HG03159 (cell line): Measurements from ENCODE around the gene WDR54.
"Not testable (repeated sequence)": the region's sequence is repeated elsewhere in the genome, so short reads cannot be mapped to it uniquely, and the experiment has no call there.

Experiments used
- ATAC-seq: cut with Tn5 transposase; IDR thresholded peaks from one replicate; pipeline ENCODE4 v1.9.1; 2021; ENCODE audit warnings: mild to moderate bottlenecking, moderate library complexity; ENCODE audit not compliant: unreplicated experiment

The WDR54 gene

GRCh38 chr2:74450570-74451190 is 29.1 kb downstream of the WDR54 start:
- ATAC-seq: no peak

- ATAC-seq: peak; percentile 34
Observed at GRCh38 chr2:74454654-74455511, 33.4 kb downstream of the WDR54 start, which contains the start of gene INO80B. Gene INO80B, plus strand, starts transcription at chr2:74455087. Its CDS starts 30 bp downstream, at chr2:74455117.

- ATAC-seq: no peak
Observed at GRCh38 chr2:74457129-74457548, 35.6 kb downstream of the WDR54 start.

- ATAC-seq: peak; percentile 32
Observed at GRCh38 chr2:74457549-74458131, 36.1 kb downstream of the WDR54 start.

GRCh38 chr2:74458132-74458937 is 36.8 kb downstream of the WDR54 start, which contains the start of gene WBP1:
Gene WBP1, plus strand, starts transcription at chr2:74458438. Its CDS starts 165 bp downstream, at chr2:74458603.
- ATAC-seq: peak; percentile 81

- ATAC-seq: no peak
Observed at GRCh38 chr2:74458938-74459363, 37.4 kb downstream of the WDR54 start.

- not testable (repeated sequence) for ATAC-seq
Observed at GRCh38 chr2:74459503-74460118, 38.1 kb downstream of the WDR54 start.

GRCh38 chr2:74460187-74460586 is 38.7 kb downstream of the WDR54 start:
- ATAC-seq: not testable (repeated sequence)

GRCh38 chr2:74461187-74462053 is 39.9 kb downstream of the WDR54 start:
- no peak for ATAC-seq

GRCh38 chr2:74462054-74462785 is 40.7 kb downstream of the WDR54 start:
- ATAC-seq: no peak

GRCh38 chr2:74462786-74463105 is 41.2 kb downstream of the WDR54 start:
- ATAC-seq: no peak

GRCh38 chr2:74464406-74464805 is 42.9 kb downstream of the WDR54 start:
- ATAC-seq: peak; percentile 2

- not testable (repeated sequence) for ATAC-seq
Observed at GRCh38 chr2:74470742-74471141, 49.2 kb downstream of the WDR54 start.

- no peak for ATAC-seq
Observed at GRCh38 chr2:74471332-74472065, 50.0 kb downstream of the WDR54 start.

- peak; percentile 90 for ATAC-seq
Observed at GRCh38 chr2:74472086-74472944, 50.8 kb downstream of the WDR54 start, which contains the start of gene MRPL53. Gene MRPL53, minus strand, starts transcription at chr2:74472680. Its CDS starts 20 bp downstream, at chr2:74472660.

GRCh38 chr2:74472945-74473258 is 51.4 kb downstream of the WDR54 start:
- peak; percentile 2 for ATAC-seq

GRCh38 chr2:74474481-74474880 is 53.0 kb downstream of the WDR54 start:
- ATAC-seq: no peak
